GM12801 (cell line): Measurements from ENCODE around the gene PROS1.

Experiments
- TF ChIP-seq, protein P1 (sequence below): IDR thresholded peaks from one replicate; pipeline ENCODE4 v1.5.1; 2011; ENCODE audit warnings: control low read depth; ENCODE audit not compliant: insufficient read length; ENCODE audit errors: extremely low read depth

PROS1 gene

DNA sequence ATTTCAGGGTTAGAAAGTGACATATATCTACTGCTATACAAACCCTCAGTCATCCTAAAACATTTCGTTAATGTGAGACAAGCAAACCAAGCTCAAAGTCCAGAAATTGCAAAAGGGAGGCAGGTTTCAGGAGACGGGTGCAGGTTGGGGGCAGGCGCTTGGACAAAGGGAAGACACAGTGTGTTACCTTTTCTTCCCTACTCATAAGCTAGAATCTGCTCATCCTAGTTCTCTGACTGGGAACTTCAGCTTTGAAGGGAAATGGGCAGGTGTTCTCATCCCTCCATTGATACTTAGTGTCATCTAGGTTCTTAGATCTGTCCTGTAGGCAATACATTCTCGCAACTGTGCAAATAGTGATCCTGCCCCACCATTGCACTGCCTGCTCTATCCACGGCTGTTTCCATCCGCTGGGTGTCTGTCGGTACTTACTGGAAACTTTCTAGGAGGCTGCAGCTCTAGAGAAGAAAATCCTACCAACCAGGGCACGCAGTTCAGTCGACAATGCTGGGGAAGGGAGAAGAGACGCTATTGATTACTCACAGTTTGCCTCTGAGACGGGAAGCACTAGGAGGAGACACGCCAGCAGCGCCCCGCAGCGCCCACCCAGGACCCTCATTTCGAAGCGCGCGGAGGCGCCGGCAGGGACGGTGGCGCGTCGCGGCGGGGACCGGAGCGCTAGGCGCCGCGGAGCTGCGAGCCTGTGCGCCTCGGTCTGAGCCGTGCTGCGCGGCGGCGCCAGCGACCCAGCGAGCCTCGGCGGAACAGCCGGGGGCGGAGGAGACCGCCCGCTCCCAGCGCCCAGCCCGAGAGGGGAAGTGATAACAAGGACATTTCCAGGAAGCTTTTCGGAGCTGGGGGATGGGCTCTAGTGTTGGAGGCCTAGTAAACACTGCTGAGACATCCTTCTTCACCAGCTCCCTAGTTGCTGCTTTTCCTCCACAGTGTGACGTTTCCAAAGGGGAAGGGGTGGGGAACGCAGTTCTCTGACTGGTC lies at the start of gene PROS1:
Gene PROS1 (minus strand): TSS at position 766 of the 996 bp plus-strand sequence. CDS start 147 bp downstream, at position 619.
- TF ChIP-seq, protein P1, sequence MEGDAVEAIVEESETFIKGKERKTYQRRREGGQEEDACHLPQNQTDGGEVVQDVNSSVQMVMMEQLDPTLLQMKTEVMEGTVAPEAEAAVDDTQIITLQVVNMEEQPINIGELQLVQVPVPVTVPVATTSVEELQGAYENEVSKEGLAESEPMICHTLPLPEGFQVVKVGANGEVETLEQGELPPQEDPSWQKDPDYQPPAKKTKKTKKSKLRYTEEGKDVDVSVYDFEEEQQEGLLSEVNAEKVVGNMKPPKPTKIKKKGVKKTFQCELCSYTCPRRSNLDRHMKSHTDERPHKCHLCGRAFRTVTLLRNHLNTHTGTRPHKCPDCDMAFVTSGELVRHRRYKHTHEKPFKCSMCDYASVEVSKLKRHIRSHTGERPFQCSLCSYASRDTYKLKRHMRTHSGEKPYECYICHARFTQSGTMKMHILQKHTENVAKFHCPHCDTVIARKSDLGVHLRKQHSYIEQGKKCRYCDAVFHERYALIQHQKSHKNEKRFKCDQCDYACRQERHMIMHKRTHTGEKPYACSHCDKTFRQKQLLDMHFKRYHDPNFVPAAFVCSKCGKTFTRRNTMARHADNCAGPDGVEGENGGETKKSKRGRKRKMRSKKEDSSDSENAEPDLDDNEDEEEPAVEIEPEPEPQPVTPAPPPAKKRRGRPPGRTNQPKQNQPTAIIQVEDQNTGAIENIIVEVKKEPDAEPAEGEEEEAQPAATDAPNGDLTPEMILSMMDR = no peak

DNA sequence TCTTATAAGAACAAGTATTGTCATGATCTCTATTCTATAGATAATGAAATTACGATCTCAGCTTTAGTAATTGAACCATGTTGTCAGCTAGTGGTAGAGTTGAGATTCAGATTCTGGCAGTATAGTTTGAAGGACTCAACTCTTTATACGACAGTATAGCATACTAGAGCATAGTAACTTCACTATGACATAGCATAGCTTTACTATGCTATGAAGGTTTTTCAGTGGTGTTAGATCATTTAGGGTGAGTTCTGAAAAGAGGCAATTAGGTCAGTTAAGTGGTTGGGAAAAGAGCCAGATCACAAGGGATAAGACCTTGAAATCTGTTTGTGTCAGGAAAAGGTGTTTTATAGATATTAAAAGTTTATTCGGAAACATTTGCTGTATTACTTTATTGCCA lies 46.6 kb upstream of the PROS1 start:
- TF ChIP-seq, protein P1 = no peak

DNA sequence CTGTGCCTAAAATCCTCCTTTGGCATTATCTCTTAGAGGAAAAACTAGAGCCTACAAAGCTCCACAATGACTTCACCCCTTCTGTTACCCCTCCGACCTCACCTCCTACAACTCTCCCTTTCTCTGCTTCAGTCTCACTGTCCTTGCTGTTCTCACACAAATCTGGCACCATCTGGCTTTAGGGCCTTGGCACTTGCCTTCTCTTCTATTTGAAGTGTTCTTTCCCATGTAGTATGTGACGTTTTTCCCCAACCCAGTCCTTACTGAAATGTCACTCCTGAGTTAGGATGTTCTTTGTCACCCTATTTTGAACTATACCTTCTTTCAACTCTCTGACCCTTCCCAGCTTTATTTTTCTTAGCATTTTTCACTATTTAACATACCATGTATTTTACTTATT lies 46.0 kb upstream of the PROS1 start:
- TF ChIP-seq, protein P1 = no peak

DNA sequence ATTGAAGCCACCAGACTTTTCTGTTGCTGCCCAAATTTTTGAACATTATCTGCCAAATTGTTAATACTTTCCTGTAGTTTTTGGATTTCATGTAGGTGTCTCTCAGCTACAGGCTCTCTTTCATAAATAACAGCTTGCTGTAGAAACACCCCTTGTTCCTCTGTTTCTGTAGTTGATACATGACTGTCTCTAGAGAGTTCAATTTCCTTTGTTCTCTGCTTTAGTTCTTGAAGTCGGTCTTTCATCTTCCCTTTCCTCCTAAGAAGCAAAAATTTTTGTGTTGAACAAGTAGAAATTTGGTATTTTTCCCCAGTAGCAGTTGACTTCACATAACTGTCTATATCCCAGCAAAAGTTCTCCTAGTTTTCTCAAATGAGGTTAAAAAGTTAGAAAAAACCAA lies 41.3 kb upstream of the PROS1 start:
- TF ChIP-seq, protein P1 = no peak

DNA sequence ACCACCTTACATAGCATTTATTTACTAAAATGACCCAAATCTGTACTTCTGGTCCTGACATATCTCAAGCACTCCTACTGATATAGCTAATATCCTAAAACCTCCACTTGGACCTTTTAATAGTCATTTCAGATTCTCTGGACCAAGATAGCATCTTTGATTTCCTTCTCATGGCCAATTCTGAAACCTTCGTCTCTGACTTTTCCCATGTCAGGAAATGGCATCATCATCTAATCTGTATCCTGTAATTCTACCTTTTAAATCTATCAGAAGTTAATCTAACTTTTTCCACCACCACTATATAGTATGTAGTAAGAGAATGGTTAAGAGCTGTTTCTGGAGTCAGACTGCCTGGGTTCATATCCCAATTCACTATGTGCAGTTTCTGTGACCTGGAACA lies 38.5 kb upstream of the PROS1 start:
- TF ChIP-seq, protein P1 = no peak

DNA sequence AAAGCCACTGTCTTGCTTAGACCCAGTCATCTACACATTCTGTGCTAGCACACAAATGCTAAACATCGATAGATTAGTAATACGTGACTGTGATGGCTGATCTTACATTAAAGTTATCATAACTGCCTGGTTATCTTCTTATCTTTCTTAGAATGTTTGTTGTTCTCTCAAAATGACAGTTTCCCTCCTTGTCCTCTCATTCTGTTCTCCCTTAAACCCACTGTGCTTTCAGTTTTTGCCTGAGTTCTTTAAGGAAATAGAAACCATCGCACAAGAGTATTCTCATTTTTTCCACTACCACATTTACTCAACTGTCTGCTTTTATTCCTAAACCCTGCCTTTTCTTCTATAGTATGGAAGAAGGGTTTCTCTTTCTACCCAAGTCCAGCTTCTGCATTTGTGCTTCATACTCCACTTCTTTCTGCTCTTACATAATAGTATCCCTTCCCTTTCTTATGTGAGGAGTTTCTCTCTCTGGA lies 37.6 kb upstream of the PROS1 start:
- TF ChIP-seq, protein P1 = no peak

DNA sequence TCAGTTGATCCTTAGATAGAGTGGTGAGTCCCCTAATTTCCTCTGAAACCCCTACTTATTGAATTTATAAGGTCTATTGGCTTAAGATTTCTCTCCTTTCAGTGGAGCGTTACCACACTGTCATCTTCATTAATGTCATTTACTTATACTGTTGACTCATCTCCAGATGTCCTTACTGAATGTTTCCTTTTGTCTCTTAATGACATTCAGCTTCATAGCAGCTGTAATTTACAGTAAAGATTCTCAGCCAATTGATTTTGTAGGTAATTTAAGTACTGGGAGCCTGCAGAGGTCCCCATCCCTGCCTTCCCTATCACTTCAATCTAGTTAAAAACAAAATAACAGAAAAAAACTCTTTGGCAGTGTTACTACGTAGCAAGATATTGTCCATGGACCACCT lies 35.9 kb upstream of the PROS1 start:
- TF ChIP-seq, protein P1 = no peak
